GM13977 (cell line): ENCODE measurements around the gene NTHL1.

ENCODE experiments used
- DNase-seq: peaks from one replicate; pipeline ENCODE4 v3.0.0; 2012; ENCODE audit warnings: low spot score
- in situ Hi-C: fragments of 300-500 bp; cut with MboI; formaldehyde crosslinking; loops from one replicate; pipeline ENCODE4 v1.12.0; 2022; ENCODE audit warnings: low sequenced_read_pairs, low pct_unique_long_range_greater_than_20kb, mixed read lengths, inconsistent platforms; ENCODE audit not compliant: unreplicated experiment
- TF ChIP-seq, protein P1 (sequence below): IDR thresholded peaks from 2 replicates; pipeline ENCODE4 v1.5.1; 2012; ENCODE audit warnings: mild to moderate bottlenecking, control low read depth; ENCODE audit not compliant: insufficient read depth; ENCODE audit errors: extremely low read depth, missing control alignments

NTHL1 gene

GRCh38 chr16:2047330-2048115 is at the start of gene NTHL1, which contains the start of gene TSC2:
Gene NTHL1 (minus strand): TSS chr16:2047834. CDS start chr16:2047823, 11 bp downstream.
Gene TSC2 (plus strand): TSS chr16:2047985. CDS start chr16:2048616, 631 bp downstream.
- in situ Hi-C loops = no loop called here
- peak; percentile 100 for DNase-seq
- TF ChIP-seq, protein P1, sequence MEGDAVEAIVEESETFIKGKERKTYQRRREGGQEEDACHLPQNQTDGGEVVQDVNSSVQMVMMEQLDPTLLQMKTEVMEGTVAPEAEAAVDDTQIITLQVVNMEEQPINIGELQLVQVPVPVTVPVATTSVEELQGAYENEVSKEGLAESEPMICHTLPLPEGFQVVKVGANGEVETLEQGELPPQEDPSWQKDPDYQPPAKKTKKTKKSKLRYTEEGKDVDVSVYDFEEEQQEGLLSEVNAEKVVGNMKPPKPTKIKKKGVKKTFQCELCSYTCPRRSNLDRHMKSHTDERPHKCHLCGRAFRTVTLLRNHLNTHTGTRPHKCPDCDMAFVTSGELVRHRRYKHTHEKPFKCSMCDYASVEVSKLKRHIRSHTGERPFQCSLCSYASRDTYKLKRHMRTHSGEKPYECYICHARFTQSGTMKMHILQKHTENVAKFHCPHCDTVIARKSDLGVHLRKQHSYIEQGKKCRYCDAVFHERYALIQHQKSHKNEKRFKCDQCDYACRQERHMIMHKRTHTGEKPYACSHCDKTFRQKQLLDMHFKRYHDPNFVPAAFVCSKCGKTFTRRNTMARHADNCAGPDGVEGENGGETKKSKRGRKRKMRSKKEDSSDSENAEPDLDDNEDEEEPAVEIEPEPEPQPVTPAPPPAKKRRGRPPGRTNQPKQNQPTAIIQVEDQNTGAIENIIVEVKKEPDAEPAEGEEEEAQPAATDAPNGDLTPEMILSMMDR = peak; percentile 1

DNA sequence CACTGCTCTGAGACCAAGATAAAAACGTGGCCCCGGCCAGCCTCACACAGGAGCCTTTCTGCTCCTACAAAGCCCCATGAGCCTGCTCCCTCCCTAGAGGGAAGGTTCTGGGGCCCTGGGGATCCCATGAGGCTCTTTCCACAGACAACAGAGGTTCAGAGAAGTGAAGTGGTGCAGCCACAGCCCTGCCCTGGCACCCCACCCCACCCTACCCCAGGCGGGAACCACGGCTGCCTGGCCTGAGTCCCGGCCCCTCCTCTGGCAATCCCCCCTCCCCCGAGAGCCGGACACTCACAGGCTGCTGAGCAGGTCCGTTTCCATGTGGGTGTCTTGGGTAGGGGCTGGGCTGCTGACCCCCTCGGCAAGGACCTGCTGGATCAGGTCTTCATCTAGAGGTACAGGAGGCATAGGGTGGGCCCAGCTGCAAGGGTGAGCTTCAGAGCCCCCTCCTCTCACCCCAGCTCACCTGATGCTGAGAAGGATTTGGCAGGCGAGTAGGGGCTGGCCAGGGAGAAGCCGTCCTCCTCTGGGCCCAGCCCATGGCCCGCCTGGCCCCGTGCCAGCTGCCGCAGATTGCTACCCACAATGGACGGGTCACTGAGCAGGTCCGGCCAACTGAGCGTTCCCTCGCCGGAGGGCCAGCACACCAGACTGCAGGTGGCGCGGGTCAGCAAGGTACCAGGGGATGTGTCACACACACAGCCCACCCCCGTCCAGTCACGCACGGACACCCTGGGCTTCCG is 49.4 kb upstream of the NTHL1 start:
- in situ Hi-C loops = no loop called here
- no peak for DNase-seq
- TF ChIP-seq, protein P1 = no peak

- in situ Hi-C loops = no loop called here
These were observed 48.4 kb upstream of the NTHL1 start for GRCh38 chr16:2095918-2096582.

GRCh38 chr16:2095315-2095853 is 47.8 kb upstream of the NTHL1 start:
- DNase-seq = no peak
- TF ChIP-seq, protein P1 = no peak
- in situ Hi-C loops = no loop called here

More at GRCh38 chr16:2095918-2096582, 48.4 kb upstream of the NTHL1 start:
- TF ChIP-seq, protein P1 = no peak
- no peak for DNase-seq

DNA sequence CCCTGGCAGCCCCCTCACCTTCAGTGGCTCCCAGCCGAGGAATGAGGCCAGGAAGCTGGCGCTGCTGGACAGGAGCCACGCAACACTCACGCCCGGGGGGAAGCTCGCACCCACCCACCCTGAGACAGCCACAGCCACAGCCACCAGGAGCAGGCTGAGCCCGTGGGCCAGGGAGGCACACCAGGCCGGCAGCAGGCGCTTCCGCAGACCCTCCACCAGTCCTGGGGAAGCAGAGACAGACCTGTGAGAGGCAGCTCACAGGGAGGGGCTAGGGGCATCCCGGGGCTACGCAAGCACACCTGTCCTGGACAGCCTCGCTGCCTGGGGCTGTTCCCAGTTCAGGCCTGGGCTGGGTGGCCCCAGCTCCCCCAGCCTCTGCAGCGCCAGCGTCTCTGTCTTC is 46.2 kb upstream of the NTHL1 start:
- in situ Hi-C loops = no loop called here
- DNase-seq = no peak
- TF ChIP-seq, protein P1 = no peak

- TF ChIP-seq, protein P1 = no peak
- in situ Hi-C loops = no loop called here
- no peak for DNase-seq
These were observed 45.2 kb upstream of the NTHL1 start for GRCh38 chr16:2092866-2093265.
